Bronchial epithelial cell (primary cell): Measurements from ENCODE around the gene ADAM19. TPM values are rescaled to one million over a fixed set of nuclear protein-coding genes. Genes with fewer than 3 reads are reported as not detected.

ENCODE experiments used
- DNase-seq: peaks from one replicate; pipeline ENCODE4 v3.0.0-alpha.2; 2010; ENCODE audit warnings: low read depth
- FAIRE-seq: peaks from 2 replicates; lab custom pipeline; 2011; peaks lifted over from hg19 to GRCh38; lab: Jason Lieb, UNC
- H3K27me3 ChIP-seq: 2 replicates; pipeline ENCODE4 v1.5.1; 2011; ENCODE audit warnings: low read length; ENCODE audit not compliant: control insufficient read depth, insufficient read depth
- H3K36me3 ChIP-seq: 2 replicates; pipeline ENCODE4 v1.5.1; 2011; ENCODE audit warnings: low read length; ENCODE audit not compliant: control insufficient read depth, insufficient read depth
- H3K4me3 ChIP-seq: 2 replicates; pipeline ENCODE4 v1.5.1; 2011; ENCODE audit warnings: mild to moderate bottlenecking, low read depth, low read length, control low read depth
- CTCF ChIP-seq: IDR thresholded peaks from 2 replicates; pipeline ENCODE4 v1.5.1; 2011; ENCODE audit warnings: mild to moderate bottlenecking, moderate library complexity, low read length, control low read depth, inconsistent platforms; ENCODE audit not compliant: insufficient read depth, severe bottlenecking
- total RNA-seq: library from RNA; depleted of rRNA; stranded (reverse); fragments of >200 nt; gene quantifications from 2 replicates; pipeline ENCODE4 v1.2.1, GENCODE V29; 2014

ADAM19 gene
- total RNA-seq, 1 donor from 2014 or later: 0.79 TPM

DNA sequence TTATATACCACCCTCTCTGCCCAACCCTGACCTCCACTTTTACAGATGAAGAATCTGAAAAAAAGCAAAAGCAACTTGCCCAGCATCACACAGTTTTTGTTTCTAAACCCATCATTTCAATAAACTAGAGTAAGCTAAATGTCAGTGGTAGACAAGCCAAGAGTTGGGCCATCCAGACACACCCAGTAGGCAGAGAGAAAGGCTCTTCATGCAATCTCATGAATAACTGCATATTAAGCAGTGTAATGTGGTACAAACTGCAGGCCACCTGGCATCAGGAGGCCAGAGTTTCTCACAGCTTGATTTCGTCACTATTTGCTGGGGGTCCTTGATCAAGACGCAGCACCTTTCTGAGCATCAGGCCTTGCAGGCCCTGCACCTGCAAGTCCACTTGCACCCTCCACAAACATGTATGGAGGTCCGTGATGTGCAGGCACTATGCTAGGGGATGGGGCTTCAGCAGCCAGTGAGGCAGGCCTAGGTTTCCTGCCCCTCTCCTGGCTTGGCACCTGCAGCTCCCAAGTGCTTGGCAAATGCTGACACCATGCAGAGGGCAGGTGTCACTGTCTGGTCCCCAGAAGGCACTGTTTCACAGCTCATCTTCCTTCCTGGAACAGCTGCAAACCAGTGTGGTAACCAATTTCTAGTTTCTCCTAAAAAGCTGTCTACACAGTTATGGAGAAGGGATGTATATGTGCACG, 29.8 kb downstream of the ADAM19 start:
- FAIRE-seq: peak; percentile 73
- Histone ChIP-seq H3K27me3 (no peaks in the 10 kb centered on the region), H3K36me3 (no peaks in the 10 kb centered on the region), H3K4me3 (no peak overlapping the region)
- no peak for TF ChIP-seq CTCF
- DNase-seq: no peak

DNA sequence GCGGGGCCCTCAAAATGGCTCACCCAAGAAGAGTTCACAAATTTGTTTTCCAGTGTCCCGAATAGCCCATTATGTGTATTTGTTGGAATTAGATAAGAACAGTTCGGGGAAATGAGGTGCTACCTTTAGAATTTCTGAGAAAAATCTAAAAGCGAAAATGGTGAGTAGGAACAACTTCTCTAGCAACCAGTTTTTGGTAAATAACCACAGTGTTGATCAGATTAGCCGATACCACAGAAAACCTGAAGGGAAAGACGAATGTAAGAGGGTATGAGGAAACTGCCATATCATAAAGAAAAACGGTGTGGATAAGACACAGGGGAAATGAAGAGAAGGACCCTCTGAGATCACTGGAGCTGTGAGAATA, 31.0 kb downstream of the ADAM19 start:
- no peaks in the 10 kb centered on the region for H3K27me3 ChIP-seq
- H3K4me3 ChIP-seq: no peak overlapping the region
- TF ChIP-seq CTCF: no peak
- H3K36me3 ChIP-seq: no peaks in the 10 kb centered on the region
- DNase-seq (no peak), FAIRE-seq (no peak)

- no peak for TF ChIP-seq CTCF
- FAIRE-seq: no peak
- DNase-seq: no peak
Observed at GRCh38 chr5:157543825-157544622, 31.6 kb downstream of the ADAM19 start.

GRCh38 chr5:157542282-157543000, 33.1 kb downstream of the ADAM19 start:
- no peak for DNase-seq

More at GRCh38 chr5:157543825-157544622, 31.6 kb downstream of the ADAM19 start:
- no peak overlapping the region for H3K4me3 ChIP-seq
- no peaks in the 10 kb centered on the region for H3K27me3 ChIP-seq
- H3K36me3 ChIP-seq: no peaks in the 10 kb centered on the region

DNA sequence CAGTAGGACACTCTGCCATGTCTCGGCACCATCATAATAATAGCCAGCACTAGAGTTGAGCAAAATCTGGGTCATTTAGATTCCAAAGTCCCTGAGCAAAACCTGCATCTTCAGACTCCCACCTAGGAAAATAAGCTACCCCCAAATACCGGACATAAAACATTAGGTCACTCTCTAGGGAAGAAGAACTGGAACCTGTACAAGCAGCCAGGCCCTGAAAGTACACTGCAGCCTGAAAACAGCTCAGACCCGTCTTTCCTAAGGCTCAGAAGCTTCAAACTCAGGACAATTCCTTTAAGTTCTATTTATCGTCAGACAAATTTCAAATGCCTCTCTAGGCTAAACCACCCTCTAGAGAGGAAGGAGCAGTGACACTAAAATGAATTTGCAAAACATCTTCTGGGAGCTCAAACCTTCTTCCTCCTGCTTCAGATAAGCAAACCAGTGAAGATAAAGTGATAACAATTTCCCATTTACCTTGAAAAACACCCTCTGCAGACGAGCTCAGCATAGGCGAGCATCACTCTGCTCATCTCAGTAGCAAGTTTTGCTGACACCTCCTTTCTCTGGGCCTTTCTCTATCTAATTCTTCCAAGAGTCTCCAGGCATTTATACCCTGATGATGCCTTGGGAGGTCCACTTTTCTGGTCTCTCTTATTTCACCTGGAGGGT, 34.0 kb downstream of the ADAM19 start:
- DNase-seq: no peak
- Histone ChIP-seq H3K27me3 (no peaks in the 10 kb centered on the region), H3K4me3 (no peak overlapping the region), H3K36me3 (no peaks in the 10 kb centered on the region)
- no peak for TF ChIP-seq CTCF
- FAIRE-seq: peak; percentile 18

More at GRCh38 chr5:157542282-157543000, 33.1 kb downstream of the ADAM19 start:
- Histone ChIP-seq H3K27me3 (no peaks in the 10 kb centered on the region), H3K4me3 (no peak overlapping the region), H3K36me3 (no peaks in the 10 kb centered on the region)
- no peak for TF ChIP-seq CTCF
- FAIRE-seq: no peak
